Measurements from ENCODE around the gene AKAP13.

The AKAP13 gene

DNA sequence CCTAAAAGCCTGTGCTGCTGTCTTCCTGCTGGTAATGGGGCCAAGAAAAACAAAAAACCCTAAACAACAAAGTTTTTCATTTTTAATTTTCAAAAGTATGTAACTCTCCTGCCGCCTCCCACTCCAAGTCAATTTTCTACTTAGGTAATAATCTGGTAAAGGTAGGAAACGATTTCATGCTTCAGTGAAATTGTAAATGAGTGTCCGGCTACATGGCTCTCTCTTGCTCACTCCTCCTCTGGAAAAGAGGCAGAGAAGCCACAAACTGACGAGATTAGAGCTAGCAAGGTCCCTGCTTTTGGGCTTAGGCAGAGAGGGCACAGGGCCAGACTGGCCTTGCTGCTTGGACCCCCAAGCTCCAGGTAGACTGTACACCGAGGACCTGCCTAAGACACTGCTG, 390.9 kb downstream of the AKAP13 start:
- H3K9me3 ChIP-seq, result 0 out of 2 replicates have a peak, but pooled peaks cover 9% of the 10 kb centered on the region
- no peak overlapping the region for H3K27ac ChIP-seq
- TF ChIP-seq Cebpa-rat (IDR thresholded peaks at IDR 0.05), result no peak

DNA sequence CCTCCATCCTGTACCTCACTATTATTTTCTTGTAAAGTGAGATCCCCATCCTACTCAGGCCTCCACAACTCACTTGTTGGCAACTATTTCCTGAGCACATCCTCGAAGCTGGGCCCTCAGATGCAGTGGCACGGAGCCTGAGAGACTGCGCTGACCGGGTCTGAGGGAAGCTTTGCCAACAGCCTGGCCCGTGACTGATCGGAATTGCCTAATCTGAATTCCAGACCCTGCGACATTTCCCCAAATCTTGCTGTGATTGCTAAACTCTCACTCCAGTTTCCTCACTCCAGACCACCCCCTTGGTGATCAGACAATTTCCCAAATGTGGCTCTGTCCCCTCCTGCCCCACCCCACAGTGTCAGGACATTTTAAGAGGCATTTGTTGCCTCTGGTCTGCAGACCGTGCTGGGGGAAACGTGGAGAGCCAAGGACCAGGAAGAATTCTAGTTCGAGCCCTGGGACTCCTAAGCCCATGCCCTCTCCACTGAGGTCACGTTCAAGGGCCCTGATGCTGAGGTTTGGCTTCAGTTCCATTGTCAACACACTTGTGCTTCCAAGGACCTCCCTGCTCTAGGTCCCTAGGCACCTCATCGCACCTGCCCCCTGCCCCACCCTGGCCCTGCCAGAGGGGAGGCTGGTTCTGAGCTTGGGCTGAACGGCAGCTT, 391.5 kb downstream of the AKAP13 start:
- Histone ChIP-seq H4K20me1 (peaks cover 87% of the 10 kb centered on the region), H3K4me3 (no peak overlapping the region), H3K4me1 (no peaks in the 10 kb centered on the region), H3K27me3 (no peaks in the 10 kb centered on the region), H3K4me2 (no peak overlapping the region), H3K36me3 (peaks cover 33% of the 10 kb centered on the region), H3K9me3 (0 out of 2 replicates have a peak, but pooled peaks cover 9% of the 10 kb centered on the region), H3K27ac (0 out of 2 replicates have a peak overlapping the region, but pooled peaks have one; percentile 41), H3K9ac (no peak overlapping the region)
- no peak for TF ChIP-seq Cebpa-rat (IDR thresholded peaks at IDR 0.05)

More for the DNA sequence above, 390.9 kb downstream of the AKAP13 start:
- no peak overlapping the region for H3K4me2 ChIP-seq
- H3K9ac ChIP-seq, result no peak overlapping the region
- peaks cover 37% of the 10 kb centered on the region for H3K36me3 ChIP-seq
- peaks cover 92% of the 10 kb centered on the region for H4K20me1 ChIP-seq
- H3K27me3 ChIP-seq, result no peaks in the 10 kb centered on the region
- H3K4me1 ChIP-seq, result no peaks in the 10 kb centered on the region
- H3K4me3 ChIP-seq, result no peak overlapping the region

GRCh38 chr15:85772668-85773067, 392.3 kb downstream of the AKAP13 start:
- H3K9me3 ChIP-seq, result 0 out of 2 replicates have a peak, but pooled peaks cover 9% of the 10 kb centered on the region
- H3K9ac ChIP-seq, result no peak overlapping the region
- no peak overlapping the region for H3K4me3 ChIP-seq
- no peaks in the 10 kb centered on the region for H3K4me1 ChIP-seq
- H3K27ac ChIP-seq, result 0 out of 2 replicates have a peak overlapping the region, but pooled peaks have one; percentile 41
- no peak overlapping the region for H3K4me2 ChIP-seq
- H3K36me3 ChIP-seq, result peaks cover 32% of the 10 kb centered on the region
- peaks cover 87% of the 10 kb centered on the region for H4K20me1 ChIP-seq
- H3K27me3 ChIP-seq, result no peaks in the 10 kb centered on the region
- no peak for TF ChIP-seq Cebpa-rat (IDR thresholded peaks at IDR 0.05)

GRCh38 chr15:85773249-85773648, 392.8 kb downstream of the AKAP13 start:
- no peak overlapping the region for H3K4me2 ChIP-seq
- H3K27ac ChIP-seq, result no peak overlapping the region
- H3K4me1 ChIP-seq, result peaks cover under 1% of the 10 kb centered on the region; the same call in 1 of the 2 replicates
- H3K36me3 ChIP-seq, result peaks cover 27% of the 10 kb centered on the region
- H4K20me1 ChIP-seq, result peaks cover 87% of the 10 kb centered on the region
- H3K9ac ChIP-seq, result no peak overlapping the region
- no peak overlapping the region for H3K4me3 ChIP-seq
- no peaks in the 10 kb centered on the region for H3K27me3 ChIP-seq
- no peak for TF ChIP-seq Cebpa-rat (IDR thresholded peaks at IDR 0.05)
- H3K9me3 ChIP-seq, result 0 out of 2 replicates have a peak, but pooled peaks cover 9% of the 10 kb centered on the region

- H3K4me1 ChIP-seq, result peaks cover 8% of the 10 kb centered on the region
- 0 out of 2 replicates have a peak, but pooled peaks cover 2% of the 10 kb centered on the region for H3K9me3 ChIP-seq
- TF ChIP-seq Cebpa-rat (IDR thresholded peaks at IDR 0.05), result no peak
- H3K4me2 ChIP-seq, result no peak overlapping the region
- no peaks in the 10 kb centered on the region for H3K27me3 ChIP-seq
- no peak overlapping the region for H3K9ac ChIP-seq
- H3K4me3 ChIP-seq, result no peak overlapping the region
- no peak overlapping the region for H3K27ac ChIP-seq
- H4K20me1 ChIP-seq, result peaks cover 88% of the 10 kb centered on the region
- H3K36me3 ChIP-seq, result peaks cover 19% of the 10 kb centered on the region
Measured at GRCh38 chr15:85773970-85774369, 393.6 kb downstream of the AKAP13 start.

DNA sequence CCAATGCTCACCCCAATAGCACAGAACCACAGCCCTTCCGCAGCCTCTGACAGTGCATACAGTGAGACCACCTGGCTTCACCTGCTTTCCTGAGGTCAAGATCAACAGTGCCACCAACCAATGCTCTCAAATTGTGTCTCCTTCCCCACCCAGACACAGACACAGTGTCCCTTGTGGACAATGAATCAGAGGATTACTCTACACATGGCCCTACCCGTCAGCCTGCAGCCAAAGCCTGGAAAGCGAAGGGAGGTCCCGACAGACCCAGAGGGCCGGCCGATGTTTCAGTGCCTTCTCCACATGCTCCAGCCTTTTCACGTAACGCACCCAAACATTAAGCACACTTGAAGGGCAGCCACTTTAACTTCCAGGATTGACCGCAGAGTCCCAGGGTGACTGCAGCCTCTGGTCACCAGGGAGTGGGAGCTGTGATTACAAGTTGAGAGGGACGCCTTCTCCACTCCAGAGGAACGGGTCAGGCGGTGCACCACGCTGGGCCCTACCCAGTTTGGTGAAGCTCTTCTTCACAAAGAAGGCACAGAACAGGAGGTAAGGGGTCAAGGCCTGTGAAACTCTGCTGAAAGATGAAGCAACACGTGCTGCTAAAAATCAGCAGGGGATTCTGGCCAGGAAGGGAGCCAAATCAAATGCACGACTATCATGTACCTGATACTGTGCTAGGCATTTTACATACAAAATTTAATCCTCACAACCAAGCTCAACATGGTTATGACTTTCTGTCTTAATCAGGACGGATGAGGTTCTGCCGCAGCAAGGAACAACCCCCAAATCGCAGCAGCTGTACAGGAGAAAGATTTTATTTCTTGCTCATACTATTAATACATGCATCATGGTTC, 397.1 kb downstream of the AKAP13 start:
- Histone ChIP-seq H4K20me1 (peaks cover 79% of the 10 kb centered on the region), H3K4me1 (peaks cover 43% of the 10 kb centered on the region), H3K36me3 (0 out of 2 replicates have a peak, but pooled peaks cover 7% of the 10 kb centered on the region), H3K9ac (no peak overlapping the region), H3K4me3 (no peak overlapping the region), H3K27ac (no peak overlapping the region), H3K4me2 (no peak overlapping the region), H3K9me3 (no peaks in the 10 kb centered on the region), H3K27me3 (no peaks in the 10 kb centered on the region)
- no peak for TF ChIP-seq Cebpa-rat (IDR thresholded peaks at IDR 0.05)

DNA sequence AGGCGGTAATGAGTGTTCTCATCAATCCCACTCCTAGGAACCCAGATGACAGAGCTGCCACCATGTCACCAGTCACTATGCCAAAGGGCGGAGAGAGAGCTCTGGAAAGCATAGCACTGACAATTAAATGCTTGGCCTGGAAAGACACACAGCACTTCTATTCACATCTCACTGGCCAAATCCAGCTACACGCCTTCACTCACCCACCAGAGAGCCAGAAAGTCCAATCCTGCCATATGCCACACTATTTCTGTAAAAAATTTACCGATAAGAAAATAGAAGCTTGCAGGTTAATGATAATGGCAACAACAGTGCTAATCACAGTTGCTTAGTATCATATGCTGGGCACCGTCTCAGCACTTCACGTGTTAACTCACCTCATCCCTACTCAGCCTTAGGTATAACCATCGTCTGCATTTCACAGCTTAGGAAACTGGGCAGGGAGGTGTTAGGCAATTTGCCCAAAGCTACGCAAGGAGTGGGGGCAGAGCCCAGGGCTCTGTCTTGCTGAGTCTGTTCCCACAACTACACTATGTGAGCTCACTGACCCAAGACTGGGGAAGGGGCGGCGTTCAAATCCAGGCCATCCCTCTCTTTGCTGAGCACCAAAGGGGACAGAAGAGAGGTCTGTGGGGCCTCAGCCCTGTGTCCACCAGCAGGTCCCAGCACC, 397.8 kb downstream of the AKAP13 start:
- Histone ChIP-seq H3K4me3 (no peak overlapping the region), H3K36me3 (0 out of 2 replicates have a peak, but pooled peaks cover 7% of the 10 kb centered on the region)

GRCh38 chr15:85779249-85779648, 398.8 kb downstream of the AKAP13 start:
- peaks cover 75% of the 10 kb centered on the region for H4K20me1 ChIP-seq
- no peak overlapping the region for H3K4me3 ChIP-seq
- no peak for TF ChIP-seq Cebpa-rat (IDR thresholded peaks at IDR 0.05)
- no peak overlapping the region for H3K9ac ChIP-seq
- H3K27ac ChIP-seq, result no peak overlapping the region
- H3K36me3 ChIP-seq, result 0 out of 2 replicates have a peak, but pooled peaks cover 7% of the 10 kb centered on the region
- H3K4me1 ChIP-seq, result peaks cover 56% of the 10 kb centered on the region
- no peaks in the 10 kb centered on the region for H3K9me3 ChIP-seq
- H3K27me3 ChIP-seq, result no peaks in the 10 kb centered on the region
- peak overlapping the region; percentile 31 for H3K4me2 ChIP-seq

More for the DNA sequence above, 397.8 kb downstream of the AKAP13 start:
- no peaks in the 10 kb centered on the region for H3K27me3 ChIP-seq
- peaks cover 50% of the 10 kb centered on the region for H3K4me1 ChIP-seq
- no peak overlapping the region for H3K9ac ChIP-seq
- peak overlapping the region; percentile 31 for H3K4me2 ChIP-seq
- H3K27ac ChIP-seq, result no peak overlapping the region
- H3K9me3 ChIP-seq, result no peaks in the 10 kb centered on the region
- TF ChIP-seq Cebpa-rat (IDR thresholded peaks at IDR 0.05), result no peak
- H4K20me1 ChIP-seq, result peaks cover 79% of the 10 kb centered on the region

GRCh38 chr15:85780225-85780985, 400.0 kb downstream of the AKAP13 start:
- Histone ChIP-seq H3K4me1 (peaks cover 59% of the 10 kb centered on the region), H3K9ac (no peak overlapping the region), H3K4me2 (peak overlapping the region; percentile 59), H3K27ac (peak overlapping the region; percentile 40), H3K27me3 (no peaks in the 10 kb centered on the region), H3K4me3 (no peak overlapping the region), H3K9me3 (no peaks in the 10 kb centered on the region), H3K36me3 (0 out of 2 replicates have a peak, but pooled peaks cover 7% of the 10 kb centered on the region), H4K20me1 (peaks cover 71% of the 10 kb centered on the region)
- TF ChIP-seq Cebpa-rat (IDR thresholded peaks at IDR 0.05), result no peak

All from BLaER1 (cell line).